Non-pigmented ciliary epithelial cell (primary cell): Measurements from ENCODE around the gene S100A4.
"Not testable (repeated sequence)": the region's sequence is repeated elsewhere in the genome, so short reads cannot be mapped to it uniquely, and the experiment has no call there.

Experiments
- DNase-seq: peaks from one replicate; pipeline ENCODE4 v3.0.0-alpha.2; 2010; ENCODE audit warnings: low read depth

The S100A4 gene

DNA sequence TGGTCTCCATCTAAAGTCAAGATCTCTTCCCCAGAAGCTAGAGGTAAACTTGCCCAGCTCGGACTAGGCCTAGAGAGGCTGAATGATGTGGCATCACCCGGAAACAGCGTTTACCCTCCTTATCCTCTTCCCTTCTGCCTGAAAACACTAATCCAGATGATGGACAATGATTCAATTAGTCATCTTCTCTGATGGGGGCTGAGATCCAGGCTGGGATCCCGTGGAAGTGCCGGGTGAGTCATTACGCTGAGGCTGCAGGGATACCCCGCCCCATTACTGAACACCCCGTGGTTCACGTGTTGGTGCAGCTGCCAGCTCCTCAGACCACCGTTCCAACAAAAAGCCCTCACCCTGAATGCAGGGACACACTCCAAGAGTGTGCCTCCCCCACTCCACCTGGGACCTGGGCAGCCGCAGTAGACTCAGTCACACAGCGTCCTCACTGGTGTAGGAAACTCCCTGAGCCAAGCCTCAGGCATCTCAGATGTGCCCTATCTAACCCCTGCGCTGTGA is 11.9 kb downstream of the S100A4 start:
- peak; percentile 60 for DNase-seq

DNA sequence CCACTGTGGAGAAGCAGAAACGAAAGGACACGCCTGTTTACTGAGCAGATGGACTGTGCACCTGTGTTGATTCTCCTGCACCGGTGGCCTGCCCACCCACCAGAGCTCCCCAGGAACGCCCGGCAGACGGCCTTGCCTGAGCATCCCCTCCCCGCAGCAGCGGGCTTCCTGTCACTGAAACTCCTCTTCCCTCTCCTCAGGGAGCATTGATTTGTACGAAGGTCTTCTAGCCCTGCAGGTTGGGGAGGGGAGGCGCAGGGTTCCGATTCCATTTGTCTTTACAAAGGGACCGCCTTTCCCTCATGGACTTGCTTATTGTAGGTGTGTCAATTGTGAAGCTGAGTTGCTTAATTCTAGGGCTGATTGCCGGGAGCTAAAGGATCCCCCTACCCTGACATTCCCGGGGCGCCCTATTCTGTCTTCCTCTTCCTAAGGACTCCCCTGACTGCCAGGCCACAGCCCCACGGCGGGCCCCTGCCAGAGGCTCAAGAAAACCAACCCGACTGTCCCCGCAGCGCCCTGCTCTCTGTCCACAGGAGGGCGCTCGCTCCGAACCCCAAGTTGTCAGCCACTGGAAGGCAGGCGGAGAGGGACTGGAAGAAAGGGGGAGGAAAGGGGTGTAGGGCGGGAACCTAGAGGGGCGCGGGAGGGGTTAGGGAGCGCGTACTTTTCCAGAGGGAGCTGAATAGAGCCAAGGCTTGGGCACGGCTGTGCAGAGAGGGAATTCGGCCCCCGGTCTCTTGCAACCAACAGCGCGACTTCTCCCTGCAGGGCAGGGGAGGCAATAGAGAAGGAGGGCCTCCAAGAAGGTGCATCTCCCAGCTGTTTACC is 12.6 kb downstream of the S100A4 start:
- DNase-seq: peak; percentile 53

DNA sequence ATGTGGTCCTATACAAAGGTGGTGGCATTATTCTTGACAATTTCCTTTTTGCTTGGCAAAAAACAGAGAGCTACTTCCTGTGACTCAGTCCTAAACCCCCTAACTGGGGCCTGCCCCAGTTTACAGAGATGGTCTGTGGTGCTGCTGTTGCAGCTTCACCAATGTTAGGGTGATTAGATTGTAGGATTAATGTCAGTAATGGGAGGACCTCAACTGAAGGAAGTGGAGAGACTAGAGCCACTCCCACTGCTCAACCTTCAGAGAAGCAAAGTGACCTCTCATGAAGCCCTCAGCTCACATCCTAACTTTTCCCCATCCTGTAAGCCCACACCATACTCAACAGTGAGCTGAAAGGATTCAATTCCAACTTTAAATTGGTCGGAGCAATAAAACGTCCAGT is 13.4 kb downstream of the S100A4 start:
- DNase-seq: no peak

DNA sequence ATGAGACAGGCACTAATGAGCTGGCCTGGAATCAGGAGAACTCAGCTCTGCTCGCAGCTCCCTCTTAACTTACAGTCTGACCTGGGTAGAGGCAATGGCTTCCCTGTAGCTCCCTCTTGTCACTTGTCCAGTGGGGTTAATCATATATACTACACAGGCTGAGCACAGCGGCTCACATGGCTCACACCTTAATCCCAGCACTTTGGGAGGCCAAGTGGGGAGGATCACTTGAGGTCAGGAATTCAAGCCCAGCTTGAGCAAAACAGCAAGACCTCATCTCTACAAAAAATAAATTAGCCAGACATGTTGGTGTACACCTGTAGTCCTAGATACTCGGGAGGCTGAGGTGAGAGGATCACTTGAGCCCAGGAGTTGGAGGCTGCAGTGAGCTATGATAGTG is 14.0 kb downstream of the S100A4 start:
- no peak for DNase-seq

DNA sequence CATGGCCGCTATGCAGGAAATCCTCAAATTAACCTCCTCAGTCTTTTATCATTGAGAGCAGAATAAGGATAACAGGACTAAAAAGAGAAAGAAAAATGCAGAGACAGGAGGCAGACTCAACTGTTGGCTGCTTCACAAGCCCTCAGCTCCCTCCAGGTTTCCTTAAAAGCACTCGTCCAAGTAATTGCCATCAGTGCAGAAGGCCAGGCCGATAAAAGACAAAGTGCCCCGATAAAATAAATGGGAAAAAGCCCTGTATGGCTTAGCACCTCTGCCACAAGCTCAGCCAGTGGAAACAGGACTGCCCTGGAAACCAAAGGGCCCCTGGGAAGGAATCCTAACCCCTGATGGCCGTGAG is 17.9 kb downstream of the S100A4 start:
- no peak for DNase-seq

DNA sequence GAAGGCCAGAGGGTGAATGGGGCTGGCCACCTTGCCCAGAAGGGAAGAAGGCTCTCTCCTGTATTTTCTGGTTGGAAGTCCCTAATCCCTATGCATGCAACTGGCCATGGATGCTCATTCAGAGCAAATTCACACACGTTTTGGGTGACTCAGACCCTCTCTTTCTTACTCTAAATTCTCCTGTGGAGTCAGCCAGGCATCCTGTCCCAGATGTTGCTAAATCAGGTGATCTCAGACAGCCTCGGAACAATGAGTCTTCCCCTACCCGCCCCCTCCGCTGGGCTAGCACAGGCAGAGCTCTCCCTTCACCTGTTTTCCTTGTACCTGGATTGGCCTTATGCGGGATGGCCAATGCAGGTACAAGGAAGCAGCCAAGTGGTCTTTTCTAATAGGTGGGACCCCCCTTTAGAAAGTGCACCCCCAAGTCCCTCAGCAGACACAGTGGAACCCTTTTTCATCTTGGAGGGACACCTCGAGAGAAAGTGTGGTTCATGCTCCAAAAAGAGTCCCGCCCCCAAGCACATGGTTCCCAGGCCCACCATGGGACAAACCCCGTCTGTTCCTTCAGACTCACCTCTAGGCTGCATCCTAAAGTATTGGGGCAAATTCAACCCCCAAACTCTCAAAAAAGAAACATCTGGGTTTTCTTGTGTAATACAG is 18.5 kb downstream of the S100A4 start:
- DNase-seq: no peak

DNA sequence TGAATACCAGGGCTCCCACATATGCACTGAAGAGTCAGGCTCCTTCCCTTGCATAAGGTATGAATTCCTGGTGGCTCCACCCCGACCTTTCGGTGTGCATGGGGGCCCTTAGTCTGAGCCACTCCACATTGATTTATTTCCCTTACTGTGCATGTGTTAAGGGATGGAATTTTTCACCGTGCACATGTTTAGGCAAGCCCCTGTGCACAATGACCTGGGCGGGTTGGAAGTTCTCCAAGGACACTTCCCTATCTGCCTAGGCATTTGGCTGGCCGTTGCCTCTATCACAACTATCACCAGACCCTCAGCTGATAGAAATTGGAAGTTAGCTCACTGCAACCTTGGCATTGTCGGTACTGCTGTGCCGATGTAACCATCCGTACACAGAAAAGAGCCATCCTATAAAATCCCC is 19.5 kb downstream of the S100A4 start:
- no peak for DNase-seq

DNA sequence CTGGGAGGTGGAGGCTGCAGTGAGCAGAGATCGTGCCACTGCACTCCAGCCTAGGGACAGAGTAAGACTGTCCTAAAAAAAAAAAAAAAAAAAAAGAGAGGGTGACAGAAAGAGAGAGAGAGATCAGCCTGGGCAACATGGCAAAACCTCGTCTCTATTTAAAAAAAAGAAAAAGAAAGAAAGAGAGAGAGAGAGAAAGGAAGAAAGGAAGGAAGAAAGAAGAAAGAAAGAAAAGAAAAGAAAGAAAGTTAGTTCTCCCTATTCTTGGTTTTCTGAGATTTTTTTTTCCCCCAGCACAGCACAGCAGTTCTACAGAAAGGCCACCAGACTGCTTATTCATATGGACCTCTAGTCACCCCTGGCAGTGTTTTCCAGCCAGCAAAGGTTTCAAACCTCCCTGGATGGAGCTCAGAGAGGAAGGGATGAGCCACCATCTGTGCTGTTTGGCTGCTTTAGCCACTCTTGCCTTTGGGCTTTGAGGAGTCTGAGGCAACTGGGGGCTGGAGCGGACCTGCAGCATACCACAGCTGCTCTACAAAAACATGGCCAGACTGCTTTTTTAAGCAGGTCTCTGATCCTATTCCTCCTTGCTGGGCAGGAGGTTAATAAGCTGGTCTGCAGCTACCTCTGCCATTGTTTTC is 20.4 kb downstream of the S100A4 start:
- DNase-seq: no peak

DNA sequence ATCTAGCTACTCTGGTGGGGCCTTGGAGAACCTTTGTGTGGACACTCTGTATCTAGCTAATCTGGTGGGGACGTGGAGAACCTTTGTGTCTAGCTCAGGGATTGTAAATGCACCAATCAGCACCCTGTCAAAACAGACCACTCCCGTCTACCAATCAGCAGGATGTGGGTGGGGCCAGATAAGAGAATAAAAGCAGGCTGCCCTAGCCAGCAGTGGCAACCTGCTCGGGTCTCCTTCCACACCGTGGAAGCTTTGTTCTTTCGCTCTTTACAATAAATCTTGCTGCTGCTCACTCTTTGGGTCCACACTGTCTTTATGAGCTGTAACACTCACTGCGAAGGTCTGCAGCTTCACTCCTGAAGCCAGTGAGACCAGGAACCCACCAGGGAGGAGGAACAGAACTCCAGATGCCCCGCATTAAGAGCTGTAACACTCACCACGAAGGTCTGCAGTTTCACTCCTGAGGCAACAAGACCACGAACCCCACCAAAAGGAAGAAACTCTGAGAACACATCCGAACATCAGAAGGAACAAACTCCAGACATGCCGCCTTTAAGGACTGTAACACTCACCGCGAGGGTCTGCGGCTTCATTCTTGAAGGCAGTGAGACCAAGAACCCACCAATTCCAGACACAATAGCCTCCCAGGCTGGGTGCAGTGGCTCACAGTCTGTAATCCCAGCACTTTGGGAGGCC is 23.1 kb downstream of the S100A4 start:
- not testable (repeated sequence) for DNase-seq

DNA sequence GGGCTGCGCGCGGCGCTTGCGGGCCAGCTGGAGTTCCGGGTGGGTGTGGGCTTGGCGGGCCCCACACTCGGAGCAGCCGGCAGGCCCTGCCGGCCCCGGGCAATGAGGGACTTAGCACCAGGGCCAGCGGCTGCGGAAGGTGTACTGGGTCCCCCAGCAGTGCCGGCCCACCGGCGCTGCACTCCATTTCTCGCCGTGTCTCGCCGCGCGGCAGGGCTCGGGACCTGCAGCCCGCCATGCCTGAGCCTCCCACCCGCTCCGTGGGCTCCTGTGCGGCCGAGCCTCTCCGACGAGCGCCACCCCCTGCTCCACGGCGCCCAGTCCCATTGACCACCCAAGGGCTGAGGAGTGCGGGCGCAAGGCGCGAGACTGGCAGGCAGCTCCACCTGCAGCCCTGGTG is 23.8 kb downstream of the S100A4 start:
- not testable (repeated sequence) for DNase-seq

DNA sequence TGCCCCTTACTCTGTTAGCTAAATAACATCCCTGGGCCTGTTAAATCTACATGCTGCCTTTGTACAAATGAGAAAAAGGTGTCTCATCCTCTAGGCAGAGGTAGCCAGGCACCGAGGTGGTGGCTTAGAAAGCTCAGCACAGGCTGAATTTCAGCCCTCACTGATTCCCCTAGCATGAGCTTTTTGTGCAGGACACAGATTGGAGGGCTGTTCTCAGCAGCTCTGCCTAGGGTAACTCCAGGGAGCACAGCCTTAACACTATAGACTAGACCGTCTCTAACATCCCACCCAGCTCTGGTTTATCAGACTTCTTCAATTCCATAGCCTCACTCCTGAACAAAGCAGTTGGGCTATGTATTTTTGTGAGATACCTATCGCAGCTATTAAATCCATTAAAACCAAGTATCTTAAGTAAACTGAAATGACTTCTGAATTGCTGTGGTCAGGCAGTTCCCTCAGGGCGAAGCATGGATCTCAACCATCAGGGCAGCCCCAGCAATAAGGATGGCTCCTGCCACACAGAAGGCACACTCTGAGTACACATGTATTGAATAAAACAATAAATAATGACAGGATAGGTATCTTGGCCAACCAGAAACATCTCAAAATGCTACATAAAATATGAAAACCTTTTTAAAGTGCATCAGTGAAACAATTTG is 24.7 kb downstream of the S100A4 start:
- DNase-seq: no peak

DNA sequence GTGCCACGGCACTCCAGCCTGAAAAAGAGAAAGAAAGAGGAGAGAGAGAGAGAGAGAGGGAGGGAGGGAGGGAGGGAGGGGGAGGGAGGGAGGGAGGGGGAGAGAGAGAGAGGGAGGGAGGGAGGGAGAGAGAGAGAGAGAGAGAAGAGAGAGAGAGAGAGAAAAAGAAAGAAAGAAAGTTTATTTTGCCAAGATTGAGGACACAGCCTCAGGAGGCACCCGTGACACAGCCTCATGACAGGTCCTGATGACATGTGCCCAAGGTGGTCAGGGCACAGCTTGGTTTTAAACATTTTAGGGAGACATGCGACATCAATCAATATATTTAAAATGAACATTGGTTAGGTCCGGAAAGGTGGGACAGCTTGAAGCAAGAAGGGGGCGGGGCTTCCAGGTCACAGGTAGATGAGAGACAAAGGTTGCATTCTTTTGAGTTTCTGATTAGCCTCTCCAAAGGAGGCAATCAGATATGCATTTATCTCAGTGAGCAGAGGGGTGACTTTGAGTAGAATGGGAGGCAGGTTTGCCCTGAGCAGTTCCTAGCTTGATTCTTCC is 25.4 kb downstream of the S100A4 start:
- DNase-seq: not testable (repeated sequence)

DNA sequence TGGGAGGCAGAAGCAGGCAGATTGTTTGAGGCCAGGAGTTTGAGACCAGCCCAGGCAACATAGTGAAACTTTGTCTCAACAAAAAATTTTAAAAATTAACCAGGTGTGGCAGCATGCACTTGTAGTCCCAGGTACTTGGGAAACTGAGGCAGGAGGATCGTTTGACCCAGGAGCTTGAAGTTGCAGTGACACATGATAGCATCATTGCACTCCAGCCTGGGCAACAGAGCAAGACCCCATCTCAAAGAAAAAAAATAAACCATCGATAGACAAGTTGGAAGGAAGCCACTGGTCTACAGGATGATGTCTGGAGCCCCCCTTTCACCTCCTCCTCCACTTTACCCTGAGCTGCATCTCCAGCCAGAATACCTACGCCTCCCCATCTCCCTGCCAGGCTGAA is 26.4 kb downstream of the S100A4 start:
- DNase-seq: no peak

DNA sequence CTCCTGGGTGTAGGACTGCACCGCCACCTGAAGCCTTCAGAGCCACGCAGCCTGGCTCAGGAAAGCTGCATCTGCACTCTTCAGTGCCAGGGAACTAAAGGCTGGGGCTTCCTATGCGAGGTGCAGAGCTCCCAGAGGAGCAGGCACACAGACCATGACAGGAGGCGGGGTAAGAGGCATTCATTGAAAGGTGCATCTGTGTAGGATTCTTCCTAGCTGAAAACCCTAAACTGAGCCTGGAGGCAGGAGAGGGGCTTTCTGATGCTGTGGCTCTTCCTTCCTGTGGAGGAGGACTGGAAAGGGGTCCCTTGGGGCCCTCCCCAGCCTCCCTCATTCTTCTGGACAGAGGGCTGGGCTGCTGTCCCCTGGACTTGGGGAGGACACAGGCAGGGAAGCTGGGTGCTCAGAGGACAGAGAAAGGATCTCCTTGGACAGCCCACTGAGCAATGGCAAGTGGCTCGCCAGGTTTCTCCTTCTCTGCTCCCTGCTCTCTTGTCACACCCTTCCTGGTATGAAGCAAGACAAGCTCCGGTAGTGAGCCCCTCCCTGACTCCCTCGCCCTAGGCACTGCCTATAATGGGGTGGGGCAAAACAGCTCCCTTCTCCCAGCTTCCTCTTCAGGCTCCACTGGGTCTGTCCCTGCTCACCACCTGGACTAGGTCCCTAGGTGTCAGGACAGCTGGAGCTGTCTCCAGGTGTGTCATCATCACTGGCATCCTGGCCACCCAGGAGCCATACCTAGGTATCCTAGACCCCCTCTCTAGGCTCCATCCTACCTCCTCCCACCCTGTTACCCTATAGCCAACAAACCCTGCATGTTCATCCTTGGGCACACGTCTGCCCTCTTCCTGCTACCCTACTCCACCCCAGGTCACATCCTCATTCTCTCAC is 29.9 kb downstream of the S100A4 start:
- DNase-seq: no peak

DNA sequence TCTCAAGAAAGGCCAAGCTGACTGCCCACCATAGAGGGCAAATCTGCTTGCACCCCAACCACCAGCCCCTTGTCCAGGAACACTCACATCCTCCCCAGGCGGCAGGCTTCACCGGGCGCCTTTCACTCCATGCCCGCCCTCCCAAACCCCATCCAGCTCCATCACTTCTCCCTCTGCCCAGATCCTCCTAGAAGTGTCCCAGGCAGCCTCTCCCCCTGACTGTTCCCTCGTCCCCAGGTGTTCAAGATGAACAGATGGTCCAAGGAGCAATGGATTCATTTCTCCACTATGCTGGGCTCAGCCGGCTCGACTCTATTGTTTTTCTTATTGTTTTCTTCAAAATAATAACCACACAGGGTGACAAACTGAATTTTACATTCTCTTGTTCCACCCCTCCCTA is 31.9 kb downstream of the S100A4 start:
- DNase-seq: no peak

DNA sequence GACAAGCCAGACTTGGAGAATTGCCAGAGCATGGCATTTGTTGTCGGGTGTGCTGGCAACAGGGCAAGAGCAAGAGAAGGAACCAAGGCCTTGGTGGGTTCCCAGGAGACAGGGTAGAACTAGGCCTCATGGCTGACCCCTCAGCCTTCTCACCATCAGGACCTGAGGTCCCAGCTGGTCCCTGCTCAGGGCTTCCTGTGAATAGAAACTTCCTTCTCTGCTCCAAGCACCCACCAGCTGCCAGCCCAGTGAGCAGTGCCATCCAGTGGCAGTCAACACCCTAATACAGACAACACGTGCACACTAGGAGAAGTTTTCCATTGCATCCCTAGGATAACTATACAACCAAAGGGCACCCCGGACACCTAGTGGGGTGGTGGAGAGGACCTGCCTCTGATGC is 32.6 kb downstream of the S100A4 start:
- DNase-seq: no peak

DNA sequence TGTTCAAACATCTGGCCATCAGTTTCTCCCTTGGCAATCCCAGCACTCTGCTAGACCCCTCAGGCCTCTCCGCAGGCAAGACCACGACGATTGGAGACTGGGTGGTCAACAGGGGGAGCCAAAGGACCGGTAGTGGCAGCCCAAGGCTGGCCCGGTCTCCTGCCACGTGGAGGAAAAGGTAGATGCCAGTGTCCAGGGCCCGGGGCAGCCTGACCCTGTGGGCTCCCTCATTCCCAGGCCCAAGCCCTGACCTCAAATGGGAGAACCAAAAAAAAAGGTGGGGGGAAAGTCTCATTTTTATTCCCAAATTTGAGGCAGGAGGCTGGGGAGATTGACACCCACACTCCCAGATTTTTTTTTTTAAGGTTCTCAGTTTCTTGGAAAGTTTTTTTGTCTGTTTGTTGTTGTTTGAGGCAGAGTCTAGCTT is 34.6 kb downstream of the S100A4 start:
- DNase-seq: no peak

DNA sequence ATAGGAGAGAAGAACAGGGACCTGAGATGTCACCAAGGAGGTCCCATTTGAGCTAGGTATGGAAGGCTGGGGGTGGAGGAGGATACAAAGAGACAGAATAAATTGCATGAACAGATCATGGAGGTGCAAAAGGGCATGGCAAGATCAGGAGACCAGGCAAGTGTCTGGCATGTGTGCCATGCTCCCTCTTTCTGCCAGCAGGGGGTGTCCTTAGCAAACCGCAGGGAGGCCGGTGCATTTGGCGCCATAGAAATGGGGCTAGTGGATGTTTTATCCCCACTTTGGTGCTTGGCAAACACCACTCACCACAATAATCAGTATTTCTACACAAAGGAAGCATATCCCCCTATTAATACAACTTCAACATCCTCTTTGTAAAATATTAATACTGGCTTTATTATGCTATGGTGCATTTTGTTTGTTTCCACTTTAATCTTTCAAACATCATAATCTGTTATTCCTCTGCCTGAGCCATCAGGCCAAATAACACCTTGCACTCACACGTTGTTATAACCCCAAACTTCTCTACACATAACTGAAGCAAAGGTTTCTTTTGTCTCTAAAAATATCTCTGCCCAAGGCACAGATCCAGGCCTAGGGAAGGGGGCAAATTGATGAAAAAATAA is 35.8 kb downstream of the S100A4 start:
- no peak for DNase-seq

DNA sequence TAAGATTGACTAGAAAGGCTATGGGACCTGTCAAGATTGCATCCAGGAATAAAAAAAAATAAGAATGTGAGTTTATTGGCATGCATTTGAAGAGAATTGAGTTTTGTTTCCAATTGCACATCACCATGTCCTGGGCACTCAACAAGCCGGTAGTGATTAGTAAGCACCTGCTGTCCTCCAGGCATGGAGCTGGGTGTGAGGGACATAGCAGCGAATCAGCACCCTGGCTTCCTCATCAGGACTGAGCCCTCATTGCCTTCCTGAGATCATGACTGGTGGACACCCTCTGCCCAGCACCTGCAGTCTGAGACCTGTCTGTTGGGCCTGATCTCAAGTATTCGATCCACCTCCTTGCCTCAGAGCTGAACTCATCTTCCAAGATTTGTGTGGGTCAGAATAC is 36.6 kb downstream of the S100A4 start:
- DNase-seq: no peak
